CD4-positive, alpha-beta T cell treated with Interferon gamma for 1 hour (primary cell): ENCODE data around the gene GPHA2.

Source experiments
- DNase-seq: peaks from one replicate; pipeline ENCODE4 v3.0.0-alpha.2; 2020

GPHA2 gene

GRCh38 chr11:64929625-64930024 lies 6.1 kb downstream of the GPHA2 start:
- DNase-seq: no peak

- DNase-seq: no peak
These were observed 6.7 kb downstream of the GPHA2 start for GRCh38 chr11:64928957-64929356.

- no peak for DNase-seq
These were observed 9.0 kb downstream of the GPHA2 start for GRCh38 chr11:64926689-64927088.

GRCh38 chr11:64925536-64926436 lies 9.9 kb downstream of the GPHA2 start:
- DNase-seq: no peak

GRCh38 chr11:64924910-64925284 lies 10.8 kb downstream of the GPHA2 start:
- no peak for DNase-seq

- DNase-seq: peak; percentile 90
These were observed 11.5 kb downstream of the GPHA2 start, which contains the start of gene PPP2R5B for GRCh38 chr11:64923944-64924909. Gene PPP2R5B, plus strand, starts transcription at chr11:64924689. Its CDS starts 1,046 bp downstream, at chr11:64925735.

GRCh38 chr11:64923151-64923661 lies 12.5 kb downstream of the GPHA2 start:
- no peak for DNase-seq

GRCh38 chr11:64921384-64921783 lies 14.3 kb downstream of the GPHA2 start:
- no peak for DNase-seq

GRCh38 chr11:64920124-64920523 lies 15.6 kb downstream of the GPHA2 start:
- DNase-seq: no peak

GRCh38 chr11:64919627-64920026 lies 16.1 kb downstream of the GPHA2 start:
- no peak for DNase-seq

- DNase-seq: no peak
These were observed 17.7 kb downstream of the GPHA2 start for GRCh38 chr11:64918017-64918416.

GRCh38 chr11:64917663-64917995 lies 18.1 kb downstream of the GPHA2 start:
- no peak for DNase-seq

GRCh38 chr11:64916775-64917662 lies 18.7 kb downstream of the GPHA2 start, which contains the start of gene ATG2A:
Gene ATG2A, minus strand, starts transcription at chr11:64917209. Its CDS starts 74 bp downstream, at chr11:64917135.
- DNase-seq: peak; percentile 99

GRCh38 chr11:64916040-64916774 lies 19.5 kb downstream of the GPHA2 start:
- peak; percentile 72 for DNase-seq

GRCh38 chr11:64915376-64915887 lies 20.3 kb downstream of the GPHA2 start:
- no peak for DNase-seq

- no peak for DNase-seq
These were observed 21.6 kb downstream of the GPHA2 start for GRCh38 chr11:64914123-64914522.

GRCh38 chr11:64913171-64913727 lies 22.4 kb downstream of the GPHA2 start:
- no peak for DNase-seq

- DNase-seq: no peak
These were observed 24.0 kb downstream of the GPHA2 start for GRCh38 chr11:64911689-64912088.

GRCh38 chr11:64911142-64911541 lies 24.6 kb downstream of the GPHA2 start:
- no peak for DNase-seq

GRCh38 chr11:64910451-64911093 lies 25.1 kb downstream of the GPHA2 start:
- no peak for DNase-seq
